ENCODE results near the gene STAB2. TPM values are rescaled to one million over a fixed set of nuclear protein-coding genes. Genes with fewer than 3 reads are reported as not detected.

Gene STAB2
- total and polyA plus RNA-seq, 2 of the 4 experiments (the other 2 are of a cell fraction): not detected

GRCh38 chr12:103727638-103728037 lies 140.6 kb downstream of the STAB2 start:
- Histone ChIP-seq H3K36me3 (ENCODE audit: control insufficient read depth, insufficient read depth, low read length) (no peaks in the 10 kb centered on the region), H2BK5ac (ENCODE audit: low read depth, low read length, poor library complexity, severe bottlenecking) (no peak overlapping the region), H3K14ac (replicated peaks; ENCODE audit: low read depth, low read length) (no peak overlapping the region), H3K4me1 (ENCODE audit: control insufficient read depth, insufficient read depth, low read length) (no peaks in the 10 kb centered on the region), H2BK120ac (ENCODE audit: low read depth, low read length) (no peak overlapping the region), H2BK20ac (ENCODE audit: low read depth, low read length) (no peak overlapping the region), H3K9me1 (ENCODE audit: insufficient read depth, low read length) (no peaks in the 10 kb centered on the region; the same call in 1 of the 2 replicates), H3K79me1 (ENCODE audit: low read depth in 1 of 2, low read length in 2 of 2) (no peaks in the 10 kb centered on the region), H4K8ac (ENCODE audit: low read depth in 2 of 2, low read length in 2 of 2) (no peak overlapping the region), H3K27ac (ENCODE audit: insufficient read depth, low read length) (no peak overlapping the region), H3K4me3 (ENCODE audit: insufficient read depth, low read depth, low read length) (no peak overlapping the region), H2AK5ac (ENCODE audit: low read depth, low read length) (no peak overlapping the region), H4K91ac (ENCODE audit: insufficient read depth, low read depth, low read length) (no peak overlapping the region), H2AK9ac (replicated peaks; ENCODE audit: low read depth, low read length, poor library complexity) (no peak overlapping the region), H4K20me1 (ENCODE audit: insufficient read depth, low read length) (no peaks in the 10 kb centered on the region), H2AFZ (replicated peaks; ENCODE audit: low read length, poor library complexity) (no peak overlapping the region), H3K9ac (ENCODE audit: low read depth, low read length) (no peak overlapping the region), H3K4me2 (ENCODE audit: low read depth, low read length) (no peak overlapping the region), H2BK15ac (ENCODE audit: low read depth, low read length) (no peak overlapping the region), H3K56ac (ENCODE audit: extremely low read depth, insufficient read depth, low read length) (no peak overlapping the region), H3K18ac (ENCODE audit: low read depth, low read length) (no peak overlapping the region), H3K27me3 (ENCODE audit: control insufficient read depth, insufficient read depth, low read length) (peaks cover 8% of the 10 kb centered on the region), H3K23ac (ENCODE audit: low read depth, low read length) (no peak overlapping the region), H3K9me3 (ENCODE audit: control insufficient read depth, insufficient read depth, low read length) (no peaks in the 10 kb centered on the region; the same call in 1 of the 2 replicates), H4K5ac (ENCODE audit: low read depth, low read length) (no peak overlapping the region), H3K4ac (ENCODE audit: low read depth, low read length) (no peak overlapping the region)
- TF ChIP-seq CEBPB (IDR thresholded peaks at IDR 0.05; ENCODE audit: low read depth, low read length): no peak
- no peak for TF ChIP-seq MAZ (IDR thresholded peaks at IDR 0.05; ENCODE audit: borderline replicate concordance, low read depth, low read length)
- CTCF ChIA-PET: no interaction called here
- no TSS peak for BruUV-seq (replicated peaks)
- DNase-seq (no peak), ATAC-seq (ENCODE audit: low read depth) (no peak)
- WGBS, 2 experiments (ENCODE audit: extremely low coverage in 2 of 2, insufficient read length in 1 of 2): no CpG with 5 or more reads among the region's 3 CpGs
- dilution Hi-C loops (cut with HindIII; ENCODE audit: low sequenced_read_pairs, unreplicated experiment) (no loop called here), intact Hi-C loops (cut with micrococcal nuclease) (no loop called here), in situ Hi-C loops (cut with MboI; ENCODE audit: low sequenced_read_pairs) (no loop called here)
- POLR2A ChIA-PET (ENCODE audit: unreplicated experiment): no interaction called here
